Kidney tubule cell (primary cell): ENCODE results near the gene CATSPER3.
A peak's percentile ranks its signal among the peaks of the same experiment; 100 is the strongest.
"Not testable (repeated sequence)": the region's sequence is repeated elsewhere in the genome, so short reads cannot be mapped to it uniquely, and the experiment has no call there.

Experiments used
- DNase-seq: peaks from one replicate; pipeline ENCODE4 v3.0.0-alpha.2; 2018; ENCODE audit warnings: low spot score

CATSPER3 gene

GRCh38 chr5:134975078-134975715, 7.5 kb downstream of the CATSPER3 start:
- DNase-seq, result peak; percentile 39

GRCh38 chr5:134975843-134976242, 8.1 kb downstream of the CATSPER3 start:
- peak; percentile 63 for DNase-seq

- no peak for DNase-seq
These were observed 9.1 kb downstream of the CATSPER3 start for GRCh38 chr5:134976841-134977240.

GRCh38 chr5:134979416-134979815, 11.7 kb downstream of the CATSPER3 start:
- DNase-seq, result no peak

GRCh38 chr5:134982230-134982629, 14.5 kb downstream of the CATSPER3 start:
- no peak for DNase-seq

GRCh38 chr5:134989266-134989830, 21.6 kb downstream of the CATSPER3 start:
- no peak for DNase-seq

GRCh38 chr5:134990183-134990582, 22.5 kb downstream of the CATSPER3 start:
- DNase-seq, result not testable (repeated sequence)

- DNase-seq, result no peak
These were observed 24.4 kb downstream of the CATSPER3 start for GRCh38 chr5:134992148-134992547.

- no peak for DNase-seq
These were observed 25.5 kb downstream of the CATSPER3 start for GRCh38 chr5:134993161-134993560.

- no peak for DNase-seq
These were observed 27.0 kb downstream of the CATSPER3 start for GRCh38 chr5:134994560-134995156.

- no peak for DNase-seq
These were observed 28.2 kb downstream of the CATSPER3 start for GRCh38 chr5:134995850-134996402.

GRCh38 chr5:134997015-134997414, 29.3 kb downstream of the CATSPER3 start:
- no peak for DNase-seq

GRCh38 chr5:134998068-134998467, 30.4 kb downstream of the CATSPER3 start:
- DNase-seq, result not testable (repeated sequence)

- no peak for DNase-seq
These were observed 36.7 kb downstream of the CATSPER3 start for GRCh38 chr5:135004376-135004775.

- DNase-seq, result no peak
These were observed 37.4 kb downstream of the CATSPER3 start for GRCh38 chr5:135005076-135005475.

- DNase-seq, result no peak
These were observed 39.6 kb downstream of the CATSPER3 start for GRCh38 chr5:135007305-135007704.

GRCh38 chr5:135007749-135008363, 40.1 kb downstream of the CATSPER3 start:
- no peak for DNase-seq

- DNase-seq, result no peak
These were observed 40.8 kb downstream of the CATSPER3 start for GRCh38 chr5:135008556-135008955.

GRCh38 chr5:135008981-135009735, 41.5 kb downstream of the CATSPER3 start:
- DNase-seq, result no peak

- DNase-seq, result no peak
These were observed 42.2 kb downstream of the CATSPER3 start for GRCh38 chr5:135009736-135010501.
